ENCODE measurements around the gene UBE3D. TPM values are rescaled to one million over a fixed set of nuclear protein-coding genes. Genes with fewer than 3 reads are reported as not detected.
A peak's percentile ranks its signal among the peaks of the same experiment; 100 is the strongest.

UBE3D gene
- total RNA-seq, 1 experiment from 2014 or later: 11.0 TPM

GRCh38 chr6:82878812-82879211 is 186.8 kb downstream of the UBE3D start:
- H3K4me3 ChIP-seq (ENCODE audit: low read depth in 2 of 2, low read length in 2 of 2): no peak overlapping the region
- TF ChIP-seq TCF7L2 (IDR thresholded peaks at IDR 0.05; ENCODE audit: low read depth, low read length): no peak
- TF ChIP-seq SIN3A (IDR thresholded peaks at IDR 0.05; ENCODE audit: borderline replicate concordance, insufficient read depth, low read depth, low read length): no peak
- TF ChIP-seq REST (IDR thresholded peaks at IDR 0.05; ENCODE audit: insufficient read depth in 1 of 2, low read depth in 2 of 2, low read length in 1 of 2): no peak
- ATAC-seq: no peak
- DNase-seq (ENCODE audit: low read depth, low spot score): no peak
- H3K27ac ChIP-seq (ENCODE audit: low read length): no peak overlapping the region
- in situ Hi-C loops (cut with HindIII; ENCODE audit: low pct_unique_long_range_greater_than_20kb, low sequenced_read_pairs) (no loop called here), intact Hi-C loops (cut with micrococcal nuclease; ENCODE audit: unreplicated experiment) (no loop called here)
- H3K4me1 ChIP-seq (ENCODE audit: control insufficient read depth, insufficient read depth, low read length): peaks cover 4% of the 10 kb centered on the region
- no peaks in the 10 kb centered on the region for H3K27me3 ChIP-seq (ENCODE audit: control insufficient read depth, insufficient read depth, low read length)
- CTCF ChIA-PET: no interaction called here
- H3K9me3 ChIP-seq (ENCODE audit: control insufficient read depth, insufficient read depth, low read depth, low read length): no peaks in the 10 kb centered on the region
- POLR2A ChIA-PET: no interaction called here
- BruUV-seq (replicated peaks): no TSS peak
- H3K36me3 ChIP-seq (ENCODE audit: control insufficient read depth, insufficient read depth, low read length): no peaks in the 10 kb centered on the region

GRCh38 chr6:82877213-82878195 is 188.1 kb downstream of the UBE3D start:
- Histone ChIP-seq H3K27me3 (ENCODE audit: control insufficient read depth, insufficient read depth, low read length) (no peaks in the 10 kb centered on the region), H3K36me3 (ENCODE audit: control insufficient read depth, insufficient read depth, low read length) (no peaks in the 10 kb centered on the region), H3K27ac (ENCODE audit: low read length) (peak overlapping the region; percentile 10; the same call in 1 of the 2 replicates), H3K4me3 (ENCODE audit: low read depth in 2 of 2, low read length in 2 of 2) (no peak overlapping the region), H3K9me3 (ENCODE audit: control insufficient read depth, insufficient read depth, low read depth, low read length) (no peaks in the 10 kb centered on the region), H3K4me1 (ENCODE audit: control insufficient read depth, insufficient read depth, low read length) (peaks cover 4% of the 10 kb centered on the region)
- ChIA-PET POLR2A (no interaction called here), CTCF (no interaction called here)
- DNase-seq (ENCODE audit: low read depth, low spot score) (no peak), ATAC-seq (peak; percentile 75)
- BruUV-seq (replicated peaks): no TSS peak
- in situ Hi-C loops (cut with HindIII; ENCODE audit: low pct_unique_long_range_greater_than_20kb, low sequenced_read_pairs) (no loop called here), intact Hi-C loops (cut with micrococcal nuclease; ENCODE audit: unreplicated experiment) (no loop called here)
- TF ChIP-seq TCF7L2 (IDR thresholded peaks at IDR 0.05; ENCODE audit: low read depth, low read length) (peak; percentile 94), CTCF (IDR thresholded peaks at IDR 0.05) (no peak), REST (IDR thresholded peaks at IDR 0.05; ENCODE audit: insufficient read depth in 1 of 2, low read depth in 2 of 2, low read length in 1 of 2) (no peak), POLR2AphosphoS5 (IDR thresholded peaks at IDR 0.05; ENCODE audit: low read depth, low read length) (peak; percentile 52; the same call in 1 of the 2 replicates), SIN3A (IDR thresholded peaks at IDR 0.05; ENCODE audit: borderline replicate concordance, insufficient read depth, low read depth, low read length) (no peak)
